NCI-H345 treated with DMSO at 0.1 percent for 48 hours (cell line): ENCODE measurements around the gene MYL5.
"Not testable (repeated sequence)": the region's sequence is repeated elsewhere in the genome, so short reads cannot be mapped to it uniquely, and the experiment has no call there.

Experiments used
- DNase-seq: peaks from one replicate; lab custom pipeline; 2025; ENCODE audit not compliant: unreplicated experiment; lab: John Stamatoyannopoulos, UW

The MYL5 gene

GRCh38 chr4:704198-704891 is 30.0 kb downstream of the MYL5 start:
- DNase-seq: no peak

GRCh38 chr4:704971-705277 is 30.6 kb downstream of the MYL5 start:
- DNase-seq: no peak

DNA sequence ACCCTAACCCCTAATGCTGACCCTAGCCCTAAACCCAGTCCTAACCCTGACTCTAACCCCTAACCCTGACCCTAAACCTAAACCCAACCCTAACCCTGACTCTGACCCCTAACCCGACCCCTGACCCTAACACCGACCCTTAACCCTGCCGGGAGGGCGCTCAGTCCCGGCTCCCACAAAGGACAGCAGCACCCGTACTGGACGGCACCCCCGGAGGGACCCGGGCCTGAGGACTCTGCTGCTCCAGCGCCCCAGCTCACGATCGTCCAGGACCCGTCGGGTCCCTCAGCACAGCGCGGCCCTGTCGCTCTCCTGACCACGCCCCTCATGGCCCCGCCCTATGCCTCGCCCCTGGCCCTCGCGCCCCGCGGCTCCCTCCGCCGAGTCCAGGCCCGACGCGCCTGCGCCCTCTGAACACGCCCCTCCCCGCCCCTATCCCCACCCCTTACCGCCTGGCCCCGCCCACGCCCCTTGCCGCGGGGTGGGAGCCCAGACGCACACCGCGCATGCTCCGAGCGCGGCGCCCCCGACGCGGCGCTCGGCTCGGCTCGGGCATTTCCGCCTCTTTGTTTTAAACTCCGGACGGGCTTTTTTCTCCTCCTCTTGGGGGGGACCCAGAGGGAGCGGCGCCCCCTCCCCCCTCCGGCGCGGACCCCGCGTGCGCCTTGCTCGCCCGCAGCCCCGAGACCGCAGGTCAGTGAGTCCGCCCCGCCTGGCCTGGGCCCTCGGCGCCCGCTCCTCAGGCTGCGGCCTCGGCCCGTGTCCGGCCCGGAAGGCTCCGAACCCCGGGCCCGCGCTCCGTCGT is 31.1 kb downstream of the MYL5 start, which contains the start of gene PCGF3:
PCGF3 (plus strand) TSS at position 555 of the 805 bp plus-strand sequence. CDS start 27,849 bp downstream, outside the sequence.
- peak; percentile 74 for DNase-seq

DNA sequence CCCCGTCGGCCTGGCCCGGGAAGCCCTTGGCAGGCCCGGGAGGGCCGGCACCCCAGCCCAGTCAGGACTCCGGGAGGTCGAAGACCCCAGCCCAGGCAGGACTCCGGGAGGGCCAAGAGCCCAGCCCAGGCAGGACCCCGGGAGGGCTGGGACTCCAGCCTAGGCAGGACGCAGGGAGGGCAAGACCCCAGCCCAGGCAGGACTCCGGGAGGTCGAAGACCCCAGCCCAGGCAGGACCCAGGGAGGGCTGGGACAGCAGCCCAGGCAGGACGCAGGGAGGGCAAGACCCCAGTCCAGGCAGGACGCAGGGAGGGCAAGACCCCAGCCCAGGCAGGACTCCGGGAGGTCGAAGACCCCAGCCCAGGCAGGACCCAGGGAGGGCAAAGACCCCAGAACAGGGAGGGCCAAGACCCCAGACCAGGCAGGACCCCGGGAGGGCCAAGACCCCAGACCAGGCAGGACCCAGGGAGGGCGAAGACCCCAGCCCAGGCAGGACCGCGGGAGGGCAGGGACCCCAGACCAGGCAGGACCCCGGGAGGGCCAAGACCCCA is 31.8 kb downstream of the MYL5 start:
- DNase-seq: not testable (repeated sequence)

DNA sequence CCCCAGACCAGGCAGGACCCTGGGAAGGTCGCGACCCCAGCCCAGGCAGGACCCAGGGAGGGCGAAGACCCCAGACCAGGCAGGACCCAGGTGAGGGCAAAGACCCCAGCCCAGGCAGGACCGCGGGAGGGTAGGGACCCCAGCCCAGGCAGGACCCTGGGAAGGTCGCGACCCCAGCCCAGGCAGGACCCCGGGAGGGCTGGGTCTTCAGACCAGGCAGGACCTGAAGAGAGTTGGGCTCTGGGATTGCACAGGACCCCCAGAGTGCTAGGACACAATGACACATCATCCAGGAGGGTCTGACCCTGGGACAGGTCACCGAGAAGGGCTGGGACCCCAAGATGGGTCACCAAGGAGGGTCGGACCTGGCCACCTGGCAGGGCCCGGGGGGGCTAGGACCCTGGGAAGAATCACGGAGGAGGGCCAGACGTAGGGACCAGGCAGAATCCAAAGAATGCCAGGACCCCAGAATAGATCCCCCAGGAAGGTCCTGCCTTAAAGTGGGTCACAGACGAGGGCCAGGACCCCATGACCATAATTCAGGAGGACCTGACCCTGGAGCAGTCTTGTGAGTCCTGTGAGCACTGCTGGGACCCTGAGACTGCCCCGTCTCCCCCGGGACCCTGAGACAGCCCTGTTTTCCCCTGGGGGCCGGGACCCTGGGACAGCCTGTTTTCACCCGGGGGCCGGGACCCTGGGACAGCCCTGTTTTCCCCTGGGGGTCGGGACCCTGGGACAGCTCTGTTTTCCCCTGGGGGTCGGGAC is 32.7 kb downstream of the MYL5 start:
- no peak for DNase-seq

DNA sequence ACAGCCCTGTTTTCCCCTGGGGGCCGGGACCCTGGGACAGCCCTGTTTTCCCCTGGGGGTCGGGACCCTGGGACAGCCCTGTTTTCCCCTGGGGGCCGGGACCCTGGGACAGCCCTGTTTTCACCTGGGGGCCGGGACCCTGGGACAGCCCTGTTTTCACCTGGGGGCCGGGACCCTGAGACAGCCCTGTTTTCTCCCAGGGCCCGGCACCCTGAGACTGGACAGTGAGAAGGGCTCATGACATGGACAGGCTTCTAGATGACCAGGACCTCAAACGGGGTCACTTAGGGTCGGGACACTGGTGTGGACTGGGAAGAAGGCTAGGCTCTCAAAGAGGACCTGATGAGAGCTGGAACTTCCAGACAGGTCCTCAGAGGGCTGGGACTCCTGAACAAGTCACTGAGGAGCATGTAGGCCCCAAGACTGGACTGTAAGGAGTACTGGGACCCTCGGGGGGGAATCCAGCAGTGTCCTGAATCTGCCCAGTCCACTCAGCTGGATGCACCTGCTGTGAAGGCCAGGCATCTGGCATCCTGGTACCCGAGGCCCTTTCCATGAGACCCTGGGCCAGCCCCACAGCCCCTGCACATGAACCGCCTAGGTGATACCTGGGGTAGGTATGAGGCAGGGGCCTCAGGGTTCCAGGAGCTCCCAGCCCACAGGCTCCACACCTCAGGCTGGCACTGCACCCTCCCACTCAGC is 33.7 kb downstream of the MYL5 start:
- no peak for DNase-seq

DNA sequence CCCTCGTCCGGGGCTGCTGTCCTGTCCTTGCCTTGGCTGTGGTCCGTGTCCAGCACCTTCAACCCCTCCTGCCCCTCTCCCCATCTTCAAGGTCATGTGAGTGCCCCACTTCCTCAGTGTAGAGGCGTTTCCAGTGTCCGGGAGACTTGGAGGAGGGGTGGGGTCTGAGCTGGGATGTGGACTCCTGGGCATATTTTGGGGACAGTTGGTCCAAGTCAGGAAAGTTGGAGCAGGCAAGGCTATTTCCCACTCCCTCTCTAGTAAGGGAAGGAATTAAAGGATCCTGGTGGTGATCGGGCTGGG is 34.2 kb downstream of the MYL5 start:
- no peak for DNase-seq

DNA sequence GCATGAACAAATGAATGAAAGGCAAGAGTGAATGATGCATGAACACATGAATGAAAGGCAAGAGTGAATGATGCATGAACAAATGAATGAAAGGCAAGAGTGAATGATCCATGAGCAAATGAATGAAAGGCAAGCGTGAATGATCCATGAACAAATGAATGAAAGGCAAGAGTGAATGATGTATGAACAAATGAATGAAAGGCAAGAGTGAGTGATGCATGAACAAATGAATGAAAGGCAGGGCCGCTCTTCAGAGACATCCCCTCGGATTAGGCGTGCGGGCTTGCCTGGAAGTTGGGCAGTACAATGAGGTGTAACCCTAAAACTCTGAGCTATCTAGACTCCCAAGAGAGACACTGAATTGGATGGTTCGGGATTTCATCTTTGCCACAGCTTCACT is 35.0 kb downstream of the MYL5 start:
- no peak for DNase-seq

GRCh38 chr4:710116-710515 is 35.8 kb downstream of the MYL5 start:
- DNase-seq: no peak

DNA sequence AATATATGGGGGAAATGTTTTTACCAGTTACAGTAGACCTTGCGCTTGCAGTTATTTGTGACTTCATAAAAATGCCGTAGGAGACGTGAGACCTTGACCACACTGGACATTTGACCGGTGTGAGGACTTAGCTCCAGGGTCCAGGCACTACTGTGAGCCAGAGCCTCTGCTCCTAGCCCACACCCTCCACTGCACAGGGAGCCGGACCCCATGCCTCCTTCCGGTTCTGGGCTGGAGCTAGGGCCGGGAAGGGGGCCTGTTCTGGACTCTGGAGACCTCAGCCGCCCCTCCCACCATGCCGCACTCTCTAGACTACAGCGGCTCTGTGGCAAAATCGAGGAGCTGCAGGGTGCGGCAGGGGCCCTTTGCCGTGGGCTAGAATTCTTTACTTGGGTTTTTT is 36.6 kb downstream of the MYL5 start:
- DNase-seq: no peak

GRCh38 chr4:712093-712492 is 37.8 kb downstream of the MYL5 start:
- DNase-seq: no peak

DNA sequence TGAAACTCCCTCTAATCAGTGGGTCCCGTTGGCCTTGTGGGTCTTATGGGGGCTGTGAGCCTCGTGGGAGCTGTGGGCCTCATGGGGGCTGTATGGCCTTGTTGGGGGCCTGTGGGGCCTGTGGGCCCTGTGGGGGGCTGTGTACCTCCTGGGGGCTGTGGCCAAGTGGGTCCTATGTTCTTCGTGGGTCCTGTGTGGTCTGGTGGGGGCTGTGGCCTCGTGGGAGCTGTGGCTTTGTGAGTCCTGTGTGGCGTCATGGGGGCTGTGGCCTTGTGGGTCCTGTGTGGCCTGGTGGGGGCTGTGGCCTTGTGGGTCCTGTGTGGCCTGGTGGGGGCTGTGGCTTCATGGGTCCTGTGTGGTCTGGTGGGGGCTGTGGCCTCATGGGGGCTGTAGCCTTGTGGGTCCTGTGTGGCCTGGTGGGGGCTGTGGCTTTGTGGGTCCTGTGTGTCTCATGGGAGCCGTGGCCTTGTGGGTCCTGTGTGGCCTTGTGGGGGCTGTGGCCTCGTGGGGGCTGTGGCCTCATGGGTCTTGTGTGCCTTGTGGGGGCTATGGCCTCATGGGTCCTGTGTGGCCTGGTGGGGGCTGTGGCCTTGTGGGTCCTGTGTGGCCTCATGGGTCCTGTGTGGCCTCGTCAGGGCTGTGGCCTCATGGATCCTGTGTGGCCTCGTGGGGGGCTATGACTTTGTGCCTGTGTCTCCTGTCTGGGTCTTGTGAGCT is 38.7 kb downstream of the MYL5 start:
- no peak for DNase-seq

- DNase-seq: no peak
Observed at GRCh38 chr4:714087-714486, 39.7 kb downstream of the MYL5 start.

DNA sequence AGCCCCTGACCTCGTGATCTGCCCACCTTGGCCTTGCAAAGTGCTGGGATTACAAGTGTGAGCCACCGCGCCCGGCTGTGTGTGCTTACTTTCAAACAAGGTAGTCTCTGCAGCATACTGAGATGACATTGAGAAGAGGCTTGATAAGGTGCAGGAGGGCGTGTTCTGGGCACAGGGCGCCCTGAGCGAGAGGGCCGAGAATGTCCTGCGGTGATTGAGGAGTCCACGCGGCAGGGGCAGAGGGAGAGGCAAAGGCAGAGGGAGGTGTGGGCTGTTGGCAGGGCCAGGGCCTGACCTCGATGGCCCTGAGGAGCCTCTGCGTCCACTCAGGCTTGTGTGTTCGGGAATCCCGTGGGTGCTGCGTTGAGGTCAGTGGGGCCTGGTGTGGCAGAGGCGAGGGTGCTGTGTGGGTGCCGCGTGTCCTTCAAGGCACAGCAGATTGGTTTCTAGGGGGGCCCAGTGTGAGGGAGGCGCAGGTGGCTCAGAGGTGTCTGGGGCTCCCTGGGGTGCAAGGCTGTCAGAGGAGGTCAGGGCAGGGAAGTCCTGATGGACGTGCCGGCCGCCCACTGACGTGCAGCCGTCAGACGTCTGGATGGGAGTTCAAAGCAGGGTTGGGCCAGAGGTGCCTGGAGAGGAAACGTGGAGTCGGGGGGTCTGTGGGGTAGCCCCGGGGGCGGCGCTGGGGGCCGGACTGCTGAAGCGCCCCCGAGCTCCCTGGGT is 43.4 kb downstream of the MYL5 start:
- DNase-seq: no peak

- no peak for DNase-seq
Observed at GRCh38 chr4:718460-718859, 44.1 kb downstream of the MYL5 start.

DNA sequence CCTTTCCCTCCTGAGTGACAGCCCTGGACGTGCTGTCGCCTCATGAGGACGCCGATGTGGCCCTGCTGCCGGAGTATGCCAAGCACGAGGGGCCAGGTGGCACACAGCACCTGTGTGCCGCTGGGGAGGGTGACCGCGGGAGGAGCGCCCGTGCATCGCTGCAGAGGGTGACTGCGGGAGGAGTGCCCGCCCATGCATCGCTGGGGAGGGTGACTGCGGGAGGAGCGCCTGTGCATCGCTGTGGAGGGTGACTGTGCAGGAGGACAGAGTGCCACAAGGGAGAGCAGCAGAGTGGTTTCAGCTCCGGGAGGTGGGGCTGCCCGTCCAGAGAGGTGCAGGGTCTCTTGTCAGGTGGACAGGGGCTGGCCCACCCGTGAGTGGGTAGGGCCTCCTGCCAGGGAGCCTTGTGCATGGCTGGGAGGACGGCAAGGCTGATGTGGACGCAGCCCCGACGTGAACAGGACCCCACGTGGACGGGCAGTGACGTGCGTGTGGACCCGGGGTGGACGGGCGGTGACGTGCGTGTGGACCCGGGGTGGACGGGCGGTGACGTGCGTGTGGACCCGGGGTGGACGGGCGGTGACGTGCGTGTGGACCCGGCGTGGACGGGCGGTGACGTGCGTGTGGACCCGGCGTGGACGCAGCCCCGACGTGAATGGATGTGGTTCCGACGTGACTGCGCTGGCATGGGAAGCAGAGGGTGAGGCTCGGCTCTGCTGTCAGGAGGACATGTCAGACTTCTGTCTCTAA is 45.9 kb downstream of the MYL5 start:
- DNase-seq: no peak

- DNase-seq: no peak
Observed at GRCh38 chr4:721261-722168, 47.2 kb downstream of the MYL5 start.

DNA sequence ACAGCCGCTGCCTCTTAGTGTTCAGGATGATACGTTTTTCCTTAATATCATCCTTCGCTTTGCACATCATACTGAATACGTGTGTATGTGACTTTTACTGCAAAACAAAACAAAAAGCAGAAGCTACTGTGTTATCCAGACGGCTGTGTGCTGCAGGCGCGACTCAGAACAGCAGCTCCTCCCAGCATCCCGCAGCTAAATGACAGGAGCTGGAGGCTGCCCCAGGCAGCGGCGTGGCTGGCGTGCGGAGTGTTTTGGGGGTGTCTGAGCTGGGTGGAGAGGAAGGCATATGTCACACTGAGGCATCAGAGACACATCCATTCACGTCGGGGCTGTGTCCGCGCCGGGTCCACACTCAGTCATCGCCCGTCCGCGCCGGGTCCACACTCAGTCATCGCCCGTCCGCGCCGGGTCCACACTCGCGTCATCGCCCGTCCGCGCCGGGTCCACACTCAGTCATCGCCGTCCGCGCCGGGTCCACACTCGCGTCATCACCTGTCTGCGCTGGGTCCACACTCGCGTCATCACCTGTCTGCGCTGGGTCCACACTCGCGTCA is 47.9 kb downstream of the MYL5 start:
- no peak for DNase-seq
